ACHN (cell line): ENCODE results near the gene FBLL1.
A peak's percentile ranks its signal among the peaks of the same experiment; 100 is the strongest.
"Not testable (repeated sequence)": the region's sequence is repeated elsewhere in the genome, so short reads cannot be mapped to it uniquely, and the experiment has no call there.

Source experiments
- DNase-seq: peaks from one replicate; pipeline ENCODE4 v3.0.0-alpha.2; 2015
- in situ Hi-C: cut with HindIII; loops from 2 replicates; pipeline ENCODE4 v1.10.0; 2017; ENCODE audit warnings: low sequenced_read_pairs, low pct_ligation_motif_present, low pct_unique_long_range_greater_than_20kb

The FBLL1 gene

DNA sequence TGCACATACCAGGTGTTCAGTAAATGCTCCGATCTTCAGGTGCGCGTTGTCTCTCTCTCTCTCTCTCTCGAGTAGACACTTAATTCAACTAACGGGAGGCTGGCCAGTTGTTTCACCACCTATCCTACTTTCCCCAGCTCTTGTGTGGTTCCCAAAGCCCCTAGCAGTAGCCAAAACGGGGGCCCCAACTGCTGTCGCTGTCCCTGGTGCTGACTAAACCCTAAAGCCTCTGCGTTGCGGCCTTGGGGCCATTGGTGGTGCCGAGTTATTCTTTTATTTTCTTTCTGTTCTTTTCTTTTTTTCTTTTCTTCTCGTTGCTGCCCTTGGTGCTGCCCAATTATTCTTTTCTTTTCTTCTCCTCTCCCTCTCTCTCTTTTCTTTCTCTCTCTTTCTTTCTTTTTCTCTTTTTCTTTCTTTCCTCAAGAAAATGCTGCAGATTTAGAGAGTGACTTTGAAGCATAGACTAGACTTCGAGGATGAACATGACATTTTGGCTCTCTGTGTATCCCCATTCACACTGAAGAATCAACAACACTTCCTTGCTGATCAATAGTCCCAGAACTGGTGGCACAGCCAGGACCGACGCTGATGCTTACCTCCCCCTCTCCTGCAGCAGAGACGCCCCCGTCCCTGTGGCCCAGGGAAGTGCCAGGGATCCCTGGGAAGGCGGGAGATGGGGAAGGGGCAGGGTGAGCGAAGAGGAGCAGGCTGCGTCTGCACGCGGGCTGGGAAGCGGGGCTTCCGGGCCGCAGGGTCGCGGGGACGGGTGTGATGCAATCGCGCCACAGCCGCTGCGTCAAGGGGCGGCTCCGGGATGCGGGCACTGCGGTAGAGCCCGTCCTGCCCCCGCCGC is at the start of gene FBLL1:
TSS of gene FBLL1 (plus strand) at position 785 of the 853 bp plus-strand sequence. CDS start 200 bp downstream, outside the sequence.
- in situ Hi-C loops: no loop called here
- peak; percentile 4 for DNase-seq

DNA sequence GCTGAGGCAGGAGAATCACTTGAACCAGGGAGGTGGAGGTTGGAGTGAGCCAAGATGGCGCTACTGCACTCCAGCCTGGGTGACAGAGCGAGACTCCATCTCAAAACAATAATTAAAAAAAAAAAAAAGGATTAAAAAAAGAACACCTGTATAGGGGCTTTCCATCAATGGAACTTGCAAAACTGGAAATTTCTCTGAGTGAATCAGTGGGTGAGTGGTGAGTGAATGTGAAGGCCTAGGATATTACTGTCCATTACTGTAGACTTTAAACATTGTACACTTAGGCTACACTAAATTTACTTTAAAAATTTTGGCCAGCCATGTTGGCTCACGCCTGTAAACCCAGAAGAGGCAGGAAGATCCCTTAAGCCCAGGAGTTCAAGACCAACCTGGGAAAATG is 48.5 kb upstream of the FBLL1 start:
- no peak for DNase-seq
- in situ Hi-C loops: no loop called here

DNA sequence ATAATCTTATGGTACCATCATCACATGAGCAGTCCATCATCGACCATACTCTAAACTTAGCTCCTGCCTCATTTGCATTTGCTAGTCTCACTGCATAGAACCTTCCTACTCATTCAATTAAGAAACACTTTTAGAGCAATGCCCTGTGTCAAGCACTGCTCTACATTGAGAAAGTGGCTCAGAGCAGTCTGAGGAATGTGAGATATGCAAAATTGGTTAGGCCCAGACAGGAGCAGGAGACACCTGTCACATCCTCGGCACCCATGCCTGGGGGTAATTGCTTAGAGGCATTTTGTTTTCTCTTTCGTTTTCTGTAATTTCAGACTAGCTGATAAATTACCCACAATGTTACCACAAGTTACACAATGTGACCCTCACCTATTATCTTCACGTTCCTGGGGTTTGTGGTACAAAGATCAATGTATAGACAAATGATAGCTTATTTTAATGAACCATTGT is 47.7 kb upstream of the FBLL1 start:
- in situ Hi-C loops: no loop called here
- DNase-seq: no peak

DNA sequence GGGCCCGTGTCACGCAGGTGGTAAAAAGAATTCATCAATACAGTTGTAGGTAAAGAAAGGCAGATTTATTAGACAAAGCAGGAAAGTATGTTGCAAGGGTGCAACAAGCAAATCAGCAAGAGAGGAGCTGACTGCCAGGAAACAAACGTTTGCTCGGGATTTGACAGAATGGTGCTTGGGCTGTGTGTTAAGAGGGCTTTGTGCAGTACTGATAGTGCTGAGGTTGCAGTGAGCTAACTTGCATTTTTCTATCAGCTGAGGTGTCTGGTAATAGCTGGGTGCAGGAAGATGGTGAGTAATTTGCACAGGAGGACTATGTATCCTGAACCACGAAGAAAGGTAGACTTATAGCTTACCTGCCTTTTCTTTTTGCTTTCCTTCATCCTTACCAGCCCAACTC is 46.7 kb upstream of the FBLL1 start:
- no peak for DNase-seq
- in situ Hi-C loops: no loop called here

DNA sequence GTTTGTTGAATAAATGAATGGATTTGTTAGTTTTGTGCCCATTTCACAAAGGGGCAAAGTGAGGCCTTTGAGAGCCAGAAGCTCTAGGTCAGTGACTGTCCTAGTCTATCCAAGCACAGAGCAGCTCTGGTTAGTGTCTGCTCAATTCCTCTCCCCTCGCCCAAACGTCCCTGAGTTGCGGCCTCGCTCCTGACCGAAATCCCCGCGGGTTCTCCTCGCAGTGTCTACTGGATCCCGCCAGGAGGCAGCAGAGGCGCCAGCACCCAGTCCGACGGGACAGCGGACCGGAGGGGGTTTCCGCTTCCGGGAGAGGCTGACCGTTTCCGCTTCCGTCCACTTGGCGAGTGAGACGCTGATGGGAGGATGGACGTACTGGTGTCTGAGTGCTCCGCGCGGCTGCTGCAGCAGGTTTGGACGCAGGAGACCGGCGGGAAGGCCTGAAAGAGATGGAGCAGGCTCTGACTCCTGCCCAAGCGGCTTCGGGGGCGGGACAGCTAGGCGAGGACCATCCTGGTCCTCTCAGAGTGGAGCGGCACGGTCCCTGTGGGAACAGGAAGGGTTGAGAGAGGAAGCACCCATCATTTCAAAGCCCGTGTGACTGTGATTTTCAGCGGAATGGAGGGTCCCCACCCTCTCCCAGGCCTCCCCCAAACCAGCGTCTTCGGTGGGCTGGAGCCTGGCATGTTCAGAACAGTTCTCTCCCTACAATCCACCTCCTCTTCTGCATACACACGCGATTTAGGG is 42.8 kb upstream of the FBLL1 start, which contains the start of gene RARS1:
TSS of gene RARS1 (plus strand) at position 336 of the 744 bp plus-strand sequence. CDS start at position 364, 28 bp downstream.
- DNase-seq: peak; percentile 92
- in situ Hi-C loops: no loop called here

DNA sequence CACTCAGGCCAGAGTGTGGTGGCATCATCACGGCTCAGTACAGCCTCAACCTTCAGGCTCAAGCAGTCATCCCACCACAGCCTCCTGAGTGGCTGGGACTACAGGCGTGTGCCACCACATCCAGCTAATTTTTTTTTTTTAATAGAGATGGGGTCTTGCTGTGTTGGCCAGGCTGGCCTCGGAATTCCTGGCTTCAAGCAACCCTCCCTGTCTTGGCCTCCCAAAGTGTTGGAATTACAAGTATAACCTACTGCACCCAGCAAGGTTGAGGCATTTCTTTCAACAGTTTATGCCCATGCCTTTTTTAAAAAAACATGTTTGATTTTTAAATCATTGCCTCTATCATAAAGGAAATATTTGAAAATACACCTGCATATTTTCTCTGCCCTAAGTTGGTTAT is 40.0 kb upstream of the FBLL1 start:
- no peak for DNase-seq
- in situ Hi-C loops: no loop called here

DNA sequence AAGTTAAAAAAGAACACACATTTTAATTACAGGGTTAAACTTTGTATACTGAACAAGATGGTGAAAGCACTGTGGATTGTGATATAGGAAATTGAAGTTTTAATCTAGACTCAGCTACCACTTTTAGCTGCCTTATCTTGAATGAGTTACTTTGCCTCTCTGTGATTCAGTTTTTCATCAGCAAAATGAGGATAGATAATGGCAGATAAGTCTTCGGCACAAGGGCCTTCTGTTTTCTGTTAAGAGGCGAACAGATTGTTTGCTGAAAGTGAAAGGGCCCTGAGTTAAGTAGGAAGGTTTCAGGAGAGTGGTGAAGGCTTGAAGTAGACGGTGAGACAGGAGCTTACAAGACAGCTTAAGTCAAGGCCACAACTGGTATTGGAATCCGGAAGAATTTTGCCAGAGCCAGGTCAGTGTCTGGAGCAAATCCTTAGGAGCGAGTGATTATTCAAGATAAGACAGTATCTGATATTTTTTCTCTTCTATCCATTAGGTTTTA is 35.0 kb upstream of the FBLL1 start:
- no peak for DNase-seq
- in situ Hi-C loops: no loop called here

DNA sequence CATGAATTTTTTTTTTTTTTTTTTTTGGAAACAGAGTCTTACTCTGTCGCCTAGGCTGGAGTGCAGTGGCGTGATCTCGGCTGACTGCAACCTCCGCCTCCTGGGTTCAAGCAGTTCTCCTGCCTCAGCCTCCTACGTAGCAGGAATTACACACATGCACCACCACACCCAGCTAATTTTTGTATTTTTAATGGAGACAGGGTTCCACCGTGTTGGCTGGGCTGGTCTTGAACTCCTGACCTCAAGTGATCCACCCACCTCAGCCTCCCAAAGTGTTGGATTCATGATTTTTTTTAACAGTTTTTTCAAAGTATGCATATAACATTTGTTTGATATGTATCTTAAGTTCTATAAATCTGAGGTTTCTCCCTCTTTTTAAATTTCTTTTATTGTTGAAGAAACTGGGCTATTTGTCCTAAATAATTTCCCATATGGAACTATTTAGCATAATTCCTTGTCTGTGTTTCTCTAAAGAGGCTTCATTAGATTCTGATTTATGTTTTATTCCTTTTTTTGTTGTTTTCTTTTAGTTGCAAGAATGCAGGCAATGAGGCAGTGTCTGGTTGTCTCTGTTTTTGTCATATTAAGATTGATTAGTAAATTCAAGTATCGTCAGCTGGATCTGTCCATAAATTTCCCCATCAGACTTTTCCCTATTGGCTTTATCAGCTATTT is 26.4 kb upstream of the FBLL1 start:
- in situ Hi-C loops: no loop called here
- no peak for DNase-seq

DNA sequence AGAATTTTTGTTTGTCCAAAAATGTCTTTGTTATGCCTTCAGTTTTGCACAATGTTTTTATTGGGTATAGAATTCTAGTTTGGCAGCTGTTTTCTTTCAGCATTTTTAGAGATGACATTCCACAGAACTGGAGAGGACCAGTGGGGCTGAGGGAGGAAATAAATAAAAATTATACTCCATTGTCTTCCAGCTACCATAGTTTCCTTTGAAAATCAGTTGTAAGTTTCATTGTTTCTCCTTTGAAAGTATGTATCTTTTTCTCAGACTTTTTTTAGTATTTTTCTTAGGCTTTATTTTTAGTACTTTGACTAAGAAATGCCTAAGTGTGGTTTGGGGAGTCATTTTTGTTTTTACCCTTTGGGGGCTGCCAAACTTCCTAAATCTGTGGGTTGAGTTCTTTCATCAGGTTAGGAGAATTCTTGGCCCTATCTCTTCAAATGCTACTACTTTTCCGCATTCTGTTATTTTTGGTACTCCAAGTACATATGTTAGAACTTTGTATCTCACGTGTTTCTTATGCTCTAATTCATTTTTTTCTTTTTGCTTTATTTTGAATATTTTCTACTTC is 15.2 kb upstream of the FBLL1 start:
- DNase-seq: peak; percentile 7
- in situ Hi-C loops: no loop called here

DNA sequence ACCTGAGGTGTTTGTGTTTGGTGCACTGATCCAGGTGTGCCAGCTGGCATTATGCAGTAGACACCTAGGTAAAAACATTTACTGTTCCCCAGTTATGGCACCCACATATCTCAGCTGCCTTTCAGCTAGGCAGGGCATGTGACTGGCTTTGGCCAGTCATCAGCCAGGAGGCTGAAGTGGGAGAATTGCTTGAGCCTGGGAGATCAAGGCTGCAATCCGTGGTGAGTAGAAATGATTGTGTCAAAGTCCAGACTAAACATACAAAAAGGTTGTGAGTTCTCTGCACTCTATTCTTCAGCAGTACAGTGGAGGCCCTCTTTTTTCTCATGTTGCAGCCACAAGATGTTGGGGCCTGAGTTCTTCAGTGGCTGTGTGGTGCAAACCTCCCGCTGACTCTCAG is 3.2 kb upstream of the FBLL1 start:
- in situ Hi-C loops: no loop called here
- DNase-seq: no peak

DNA sequence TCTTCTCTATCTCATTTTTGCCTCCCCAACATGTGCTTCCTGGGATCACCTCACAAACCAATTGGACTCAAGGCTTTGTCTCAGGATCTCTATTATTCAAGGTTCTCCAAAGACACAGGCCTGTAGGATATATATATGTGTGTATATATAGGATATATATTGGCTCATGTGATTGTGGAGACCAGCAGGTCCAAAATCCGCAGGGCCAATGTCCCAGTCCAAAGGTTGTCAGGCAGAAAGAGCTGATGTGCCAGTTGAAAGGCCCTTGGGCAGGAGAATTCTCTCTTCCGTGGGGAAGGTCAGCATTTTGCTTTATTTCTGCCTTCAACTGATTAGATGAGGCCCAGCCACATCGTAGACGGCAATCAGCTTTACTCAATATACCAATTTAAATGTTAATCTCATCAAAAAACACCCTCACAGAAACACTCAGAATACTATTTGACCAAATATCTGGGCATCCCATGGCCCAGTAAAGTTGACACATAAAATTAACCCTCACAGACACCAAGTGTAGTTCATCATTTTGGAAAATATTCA is 1.3 kb upstream of the FBLL1 start:
- no peak for DNase-seq
- in situ Hi-C loops: no loop called here

DNA sequence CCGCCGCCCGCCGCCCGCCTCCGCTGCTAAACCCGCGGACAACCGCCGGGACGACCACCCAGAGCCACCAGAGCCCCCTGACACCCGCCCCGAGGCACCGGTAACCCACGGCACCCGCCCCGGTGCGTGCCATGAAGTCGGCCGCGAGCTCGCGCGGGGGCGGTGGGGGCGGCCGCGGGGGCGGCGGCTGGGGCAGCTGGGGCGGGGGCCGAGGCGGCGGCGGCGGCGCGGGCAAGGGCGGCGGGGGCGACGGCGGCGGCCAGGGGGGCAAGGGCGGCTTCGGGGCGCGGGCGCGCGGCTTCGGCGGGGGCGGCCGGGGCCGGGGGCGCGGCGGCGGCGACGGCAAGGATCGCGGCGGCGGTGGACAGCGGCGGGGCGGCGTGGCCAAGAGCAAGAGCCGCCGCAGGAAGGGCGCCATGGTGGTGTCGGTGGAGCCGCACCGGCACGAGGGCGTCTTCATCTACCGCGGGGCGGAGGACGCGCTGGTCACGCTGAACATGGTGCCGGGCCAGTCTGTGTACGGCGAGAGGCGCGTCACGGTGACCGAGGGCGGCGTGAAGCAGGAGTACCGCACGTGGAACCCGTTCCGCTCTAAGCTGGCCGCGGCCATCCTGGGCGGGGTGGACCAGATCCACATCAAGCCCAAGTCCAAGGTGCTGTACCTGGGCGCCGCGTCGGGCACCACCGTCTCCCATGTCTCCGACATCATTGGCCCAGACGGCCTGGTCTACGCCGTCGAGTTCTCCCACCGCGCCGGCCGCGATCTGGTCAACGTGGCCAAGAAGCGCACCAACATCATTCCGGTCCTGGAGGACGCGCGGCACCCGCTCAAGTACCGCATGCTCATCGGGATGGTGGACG is 499 bp downstream of the FBLL1 start:
- no peak for DNase-seq
- in situ Hi-C loops: no loop called here

DNA sequence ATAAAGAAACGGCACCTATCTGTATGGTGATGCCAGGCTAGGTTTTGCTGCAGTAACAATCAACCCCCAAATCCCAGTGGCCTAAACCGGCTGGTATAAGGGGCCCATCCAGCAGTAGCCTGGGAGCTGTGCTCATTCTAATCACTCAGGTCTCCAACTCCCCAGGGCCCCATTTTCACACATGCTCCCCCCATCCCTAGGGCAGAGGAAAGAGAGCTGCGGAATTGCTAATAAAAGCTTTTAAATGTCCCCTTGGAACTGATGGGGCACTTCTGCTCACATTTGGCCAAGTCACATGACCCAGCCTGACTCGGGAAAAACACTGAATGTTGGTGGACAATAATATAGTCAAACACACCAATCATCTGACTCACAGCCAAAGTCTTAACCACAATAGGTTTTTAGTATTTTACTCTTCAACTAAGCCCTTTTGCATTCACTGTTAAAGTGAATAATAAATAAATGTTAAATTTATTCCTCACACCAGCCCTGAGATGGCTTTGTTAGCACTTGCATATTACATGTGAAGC is 1.6 kb downstream of the FBLL1 start:
- in situ Hi-C loops: no loop called here
- DNase-seq: no peak

DNA sequence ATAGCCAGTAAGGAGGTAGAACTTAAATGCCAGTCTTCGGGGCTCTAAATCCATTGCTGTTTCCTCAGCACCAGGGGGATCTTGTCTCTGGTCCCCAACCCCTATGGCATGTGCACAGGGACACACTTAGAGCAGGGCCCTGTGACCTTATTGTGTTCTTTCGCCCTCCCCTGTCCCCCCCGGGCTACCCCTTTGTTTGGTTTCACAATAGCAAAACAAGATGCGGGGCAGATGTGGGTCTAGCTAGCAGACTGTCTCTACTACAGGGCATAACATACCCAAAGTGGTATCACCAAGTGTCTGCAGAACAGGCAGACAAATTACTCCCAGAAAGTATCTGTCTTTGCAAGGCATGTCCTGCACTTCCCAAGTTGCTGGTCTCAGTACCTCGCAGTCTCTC is 2.1 kb downstream of the FBLL1 start:
- no peak for DNase-seq
- in situ Hi-C loops: no loop called here

DNA sequence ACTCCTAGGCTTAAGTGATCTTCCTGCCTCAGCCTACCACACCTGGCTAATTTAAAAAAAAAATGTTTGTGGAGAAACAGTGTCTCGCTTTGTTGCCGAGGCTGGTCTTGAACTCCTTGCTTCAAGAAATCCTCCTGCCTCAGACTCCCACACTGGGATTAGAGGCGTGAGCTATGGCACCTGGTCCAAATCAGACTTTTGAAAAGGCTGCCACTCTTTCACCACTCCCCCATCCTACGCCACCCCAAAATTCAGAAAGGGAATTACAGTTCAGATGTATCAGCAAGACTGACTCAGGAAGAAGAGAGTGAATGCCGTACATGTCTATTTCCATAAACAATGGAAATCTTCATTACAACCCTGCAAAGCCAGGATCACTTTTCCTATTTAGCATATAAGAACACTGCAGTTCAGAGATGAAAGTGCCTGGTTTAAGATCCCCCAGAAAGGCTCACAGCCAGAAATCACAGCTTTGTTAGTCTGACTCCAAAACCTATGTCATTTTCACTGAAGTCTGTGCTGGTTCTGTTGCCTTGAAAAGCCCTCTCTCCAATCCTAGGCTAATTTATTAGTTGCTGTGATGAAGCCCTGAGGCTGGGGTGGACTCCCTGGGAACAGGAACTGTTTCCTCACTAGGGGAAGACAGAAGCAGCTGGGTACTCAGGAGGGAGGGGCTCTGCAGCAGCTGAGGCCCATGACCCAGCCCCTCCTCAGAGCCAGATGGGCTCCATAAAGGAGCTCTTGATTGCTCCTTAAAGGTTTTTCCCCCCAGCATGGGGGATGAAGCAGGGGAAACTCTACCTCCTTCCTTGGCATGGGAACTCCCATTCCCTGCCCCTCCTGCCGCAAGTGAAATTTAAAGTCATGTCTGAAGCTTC is 3.1 kb downstream of the FBLL1 start:
- no peak for DNase-seq
- in situ Hi-C loops: no loop called here

DNA sequence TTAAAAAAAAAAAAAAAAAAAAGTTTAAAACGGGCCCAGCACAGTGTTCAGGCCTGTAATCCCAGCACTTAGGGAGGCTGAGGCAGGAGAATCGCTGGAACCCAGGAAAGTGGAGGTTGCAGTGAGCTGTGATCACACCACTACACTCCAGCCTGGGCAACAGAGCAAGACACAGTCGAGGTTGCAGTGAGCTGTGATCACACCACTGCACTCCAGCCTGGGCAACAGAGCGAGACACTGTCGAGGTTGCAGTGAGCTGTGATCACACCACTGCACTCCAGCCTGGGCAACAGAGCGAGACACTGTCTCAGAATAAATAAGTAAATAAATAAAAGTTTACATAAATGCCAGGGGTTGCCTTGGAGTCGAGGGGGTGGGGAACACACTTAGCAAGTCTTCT is 5.2 kb downstream of the FBLL1 start:
- DNase-seq, in situ Hi-C loops: not testable (repeated sequence)
